Left renal pelvis (tissue), 4 donors: ENCODE results near the gene DMD. TPM values are rescaled to one million over a fixed set of nuclear protein-coding genes. Genes with fewer than 3 reads are reported as not detected.
"Not testable (repeated sequence)": the region's sequence is repeated elsewhere in the genome, so short reads cannot be mapped to it uniquely, and the experiment has no call there.

Experiments used
- DNase-seq, 4 donors: peaks; one replicate each; pipeline ENCODE4 v3.0.0-alpha.2; 2013; ENCODE audit warnings: low read depth in 4 of 4, low spot score in 3 of 4
- polyA plus RNA-seq, 4 donors: library from polyadenylated mRNA; unstranded; fragments of 120-200 nt; gene quantifications; one replicate each; pipeline ENCODE4 v1.2.1, GENCODE V29; 2013; ENCODE audit not compliant: insufficient read length in 4 of 4

Gene DMD
- polyA plus RNA-seq, 4 donors: 17.2 to 31.2 (median 20.1) TPM

DNA sequence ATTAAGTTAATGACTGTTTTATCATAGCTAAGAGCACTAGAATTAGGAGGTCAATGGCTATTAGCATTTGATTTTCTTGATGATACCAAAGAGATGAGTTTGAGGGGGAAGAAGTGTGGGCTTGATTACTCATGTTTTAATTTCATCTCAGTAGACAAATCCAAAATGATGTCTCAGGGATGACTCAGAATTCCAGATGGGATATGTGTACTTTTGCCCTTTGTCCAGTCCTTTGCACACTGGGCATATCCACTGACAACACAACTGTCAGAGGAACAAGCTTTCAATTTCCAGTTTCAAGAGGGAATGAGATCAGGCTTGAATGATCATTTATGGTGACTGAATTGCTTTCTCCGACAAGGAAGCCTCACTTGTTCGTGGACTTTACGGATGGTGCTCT, 1814.2 kb downstream of the DMD start:
- DNase-seq: no peak

DNA sequence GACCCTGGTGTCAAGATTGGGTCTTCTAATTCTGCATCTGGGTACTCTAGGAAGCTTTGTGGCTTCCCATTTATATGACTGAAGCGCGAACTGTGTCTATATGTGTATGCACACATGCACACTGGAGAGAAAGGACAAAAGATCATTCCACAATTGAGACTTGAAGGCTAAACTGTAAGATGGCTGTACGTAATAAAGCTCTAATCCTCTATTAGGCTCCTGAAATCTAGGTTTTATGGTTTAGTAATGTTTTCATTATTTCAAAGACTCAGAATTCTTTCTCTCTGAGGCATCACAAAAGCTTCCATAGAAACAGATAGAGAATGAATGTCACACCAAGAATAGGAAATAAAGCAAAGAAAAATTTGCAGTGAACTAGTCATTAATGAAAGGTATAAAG, 1818.8 kb downstream of the DMD start:
- no peak for DNase-seq

DNA sequence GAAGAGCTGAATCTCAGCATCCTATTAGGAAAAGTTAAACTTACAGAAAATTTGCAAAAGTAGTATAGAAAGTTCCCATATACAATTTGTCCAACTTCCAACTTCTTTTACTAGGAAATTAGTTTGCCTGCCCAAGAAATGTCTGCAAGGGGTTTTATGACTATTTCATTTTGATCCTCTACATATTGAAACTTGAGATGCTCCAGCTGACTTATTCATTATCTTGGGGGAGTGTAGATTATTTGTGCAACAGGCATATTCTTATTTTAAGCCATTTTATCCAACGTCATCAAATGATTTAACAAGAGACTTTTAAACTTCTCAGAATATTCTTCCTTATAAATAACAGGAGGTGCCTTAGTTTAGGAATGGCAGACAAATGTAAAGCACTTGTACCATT, 1822.4 kb downstream of the DMD start:
- DNase-seq: no peak

DNA sequence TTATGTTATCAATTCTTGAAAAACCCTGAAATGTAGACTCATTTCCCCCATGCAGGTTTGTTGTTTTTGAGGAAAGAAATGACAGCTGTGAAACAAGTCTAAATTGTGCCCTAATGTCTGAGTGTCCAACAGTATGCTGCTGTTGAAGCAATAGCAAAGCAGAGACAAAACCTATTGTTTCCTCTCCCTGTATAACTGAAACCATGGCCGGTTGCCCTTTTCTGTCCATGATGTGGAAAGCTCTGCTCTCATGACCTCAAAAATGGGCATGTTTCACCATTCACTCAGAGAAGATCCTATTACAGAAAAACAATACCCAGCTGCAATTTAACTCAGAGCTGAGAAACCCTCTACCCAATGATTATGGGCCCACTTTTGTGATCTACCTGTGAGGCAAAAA, 1826.9 kb downstream of the DMD start:
- no peak for DNase-seq

DNA sequence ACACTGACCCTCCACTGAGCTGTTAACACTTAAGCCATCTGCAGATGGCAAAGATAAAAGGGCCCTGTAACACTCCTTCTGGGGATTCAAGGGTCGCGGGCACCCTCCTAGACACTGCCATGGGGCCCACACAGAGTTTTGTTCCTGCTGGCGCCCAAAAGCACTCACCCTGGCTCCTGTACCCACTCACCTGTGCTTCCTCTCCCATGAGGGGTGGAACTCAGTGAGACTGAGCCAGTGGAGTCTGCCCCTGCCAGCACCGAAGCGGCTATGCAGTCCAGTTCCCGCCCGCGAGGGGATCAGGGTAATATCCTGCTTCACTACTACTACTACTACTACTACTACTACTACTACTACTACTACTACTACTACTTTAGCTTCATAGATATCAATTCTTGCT, 1827.4 kb downstream of the DMD start:
- no peak for DNase-seq

DNA sequence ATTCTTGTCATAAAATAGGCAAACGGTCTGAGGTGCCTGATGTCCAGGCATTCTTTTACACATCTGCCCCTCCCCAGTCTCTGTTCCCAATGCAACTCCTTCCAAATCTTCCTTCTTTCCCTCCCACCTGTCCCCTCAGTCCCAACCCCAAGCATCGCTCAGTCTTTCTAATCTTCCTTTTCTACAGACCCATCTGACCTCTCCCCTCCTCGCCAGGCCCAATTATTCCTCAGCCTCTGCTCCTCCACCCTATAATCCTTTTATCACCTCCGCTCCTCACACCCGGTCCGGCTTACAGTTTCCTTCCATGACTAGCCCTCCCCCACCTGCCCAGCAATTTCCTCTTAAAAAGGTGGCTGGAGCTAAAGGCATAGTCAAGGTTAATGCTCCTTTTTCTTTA, 1832.4 kb downstream of the DMD start:
- DNase-seq: not testable (repeated sequence)

DNA sequence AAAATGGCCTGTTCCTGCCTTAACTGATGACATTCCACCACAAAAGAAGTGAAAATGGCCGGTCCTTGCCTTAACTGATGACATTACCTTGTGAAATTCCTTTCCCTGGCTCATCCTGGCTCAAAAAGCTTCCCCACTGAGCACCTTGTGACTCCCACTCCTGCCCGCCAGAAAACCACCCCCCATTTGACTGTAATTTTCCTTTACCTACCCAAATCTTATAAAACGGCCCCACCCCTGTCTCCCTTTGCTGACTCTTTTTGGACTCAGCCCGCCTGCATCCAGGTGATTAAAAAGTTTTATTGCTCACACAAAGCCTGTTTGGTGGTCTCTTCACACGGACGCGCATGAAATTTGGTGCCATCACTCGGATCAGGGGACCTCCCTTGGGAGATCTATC, 1833.5 kb downstream of the DMD start:
- not testable (repeated sequence) for DNase-seq

DNA sequence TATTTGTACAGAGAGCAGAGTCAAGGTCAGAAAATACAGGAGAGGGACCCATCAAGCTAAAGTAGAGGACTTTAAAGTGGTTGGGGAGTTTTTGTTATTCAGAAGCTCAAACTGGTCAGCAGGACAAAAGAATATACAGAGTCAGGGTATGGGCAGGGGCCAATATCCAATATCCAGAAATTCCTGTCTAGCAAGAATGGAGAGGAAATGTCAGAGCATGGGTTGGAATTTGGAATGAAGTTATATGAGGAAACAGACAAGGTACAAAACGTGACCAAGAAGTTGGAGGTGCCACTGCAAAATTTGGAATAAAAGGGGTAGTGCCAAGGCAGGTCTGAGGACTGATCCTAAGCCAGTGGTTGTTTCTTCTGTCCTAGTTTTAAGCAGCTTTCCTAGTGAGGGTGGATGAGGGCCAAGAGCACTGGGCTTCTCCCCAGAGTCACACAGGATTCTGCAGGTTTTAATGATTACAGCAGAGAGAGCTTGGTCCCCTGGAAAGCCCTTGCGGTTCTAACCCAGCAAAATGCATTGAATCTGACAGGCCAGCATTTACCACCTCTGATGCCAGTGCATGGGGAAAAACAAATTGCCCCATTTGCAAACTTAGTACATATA, 1834.8 kb downstream of the DMD start:
- no peak for DNase-seq

DNA sequence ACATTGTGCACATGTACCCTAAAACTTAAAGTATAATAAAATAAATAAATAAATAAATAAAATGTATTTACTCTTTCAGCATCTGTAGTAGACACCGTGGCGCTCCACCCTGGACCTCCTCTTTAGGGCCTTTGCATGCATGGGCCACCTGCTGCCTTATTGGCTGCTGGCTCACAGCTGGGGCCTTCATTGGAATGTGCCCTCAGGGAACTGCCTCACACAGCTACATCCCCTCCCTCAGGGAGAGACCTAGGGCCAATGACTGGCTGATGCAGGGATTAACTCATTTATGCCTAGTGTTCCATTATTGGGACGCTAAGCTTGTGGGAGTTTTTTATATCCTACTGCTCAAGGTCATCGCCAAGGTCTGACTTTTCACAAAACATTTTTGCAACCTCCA, 1836.6 kb downstream of the DMD start:
- no peak for DNase-seq

DNA sequence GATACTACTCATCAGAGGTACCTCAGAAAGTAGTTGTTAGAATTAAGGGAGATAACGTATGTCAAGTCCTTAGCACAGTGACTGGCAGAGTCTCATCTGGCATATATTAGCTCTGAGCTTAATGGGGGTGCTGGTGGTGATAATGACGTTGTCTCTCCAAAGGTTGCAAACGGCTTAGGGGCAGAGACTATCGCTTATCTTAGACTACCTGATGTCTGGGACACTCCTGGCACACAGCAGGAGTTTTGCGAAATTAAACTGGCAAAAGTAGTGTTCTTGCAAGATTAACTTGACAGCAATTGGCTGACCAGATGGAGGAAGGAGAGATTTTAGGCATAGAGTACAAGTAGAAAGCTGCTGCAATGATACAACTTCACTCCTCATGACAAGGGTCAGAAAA, 1839.4 kb downstream of the DMD start:
- DNase-seq: no peak

DNA sequence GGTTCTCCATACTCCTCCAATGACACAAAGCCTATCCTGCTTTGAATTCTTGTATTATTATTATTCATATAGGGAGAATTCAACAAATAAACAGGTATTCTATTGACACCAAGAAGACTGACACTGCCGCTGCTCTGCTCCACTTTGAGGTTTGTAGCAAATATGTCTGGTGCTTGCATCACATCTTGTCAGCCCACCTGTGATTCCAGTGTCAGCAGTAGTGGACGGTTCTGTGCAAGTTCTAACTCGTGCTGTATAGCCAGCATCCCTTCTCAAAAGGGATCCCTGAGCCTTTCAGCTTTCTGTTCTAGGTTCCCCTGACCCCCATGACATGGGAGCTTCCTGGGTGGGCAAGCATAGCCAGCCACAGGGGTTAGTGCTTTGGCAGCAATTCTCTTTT, 1843.5 kb downstream of the DMD start:
- no peak for DNase-seq

DNA sequence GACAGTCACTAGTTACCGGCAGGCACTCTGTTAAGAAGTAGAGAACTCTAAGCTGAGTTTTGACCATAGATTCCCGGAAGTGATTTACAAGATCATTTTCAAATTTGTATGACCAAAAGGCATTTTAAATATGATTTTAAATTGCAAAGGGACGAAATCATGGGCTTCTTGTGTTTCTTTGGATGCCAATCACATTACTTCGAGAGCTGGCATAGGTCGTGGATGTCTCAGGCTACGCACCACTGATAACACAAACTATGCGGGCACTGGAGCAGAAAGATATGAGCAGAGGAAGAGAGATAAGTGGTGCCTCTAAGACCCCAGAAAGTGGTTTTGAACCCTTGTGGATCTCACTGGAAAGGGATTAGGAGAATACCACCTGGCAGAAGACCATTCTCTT, 1845.3 kb downstream of the DMD start:
- DNase-seq: no peak

DNA sequence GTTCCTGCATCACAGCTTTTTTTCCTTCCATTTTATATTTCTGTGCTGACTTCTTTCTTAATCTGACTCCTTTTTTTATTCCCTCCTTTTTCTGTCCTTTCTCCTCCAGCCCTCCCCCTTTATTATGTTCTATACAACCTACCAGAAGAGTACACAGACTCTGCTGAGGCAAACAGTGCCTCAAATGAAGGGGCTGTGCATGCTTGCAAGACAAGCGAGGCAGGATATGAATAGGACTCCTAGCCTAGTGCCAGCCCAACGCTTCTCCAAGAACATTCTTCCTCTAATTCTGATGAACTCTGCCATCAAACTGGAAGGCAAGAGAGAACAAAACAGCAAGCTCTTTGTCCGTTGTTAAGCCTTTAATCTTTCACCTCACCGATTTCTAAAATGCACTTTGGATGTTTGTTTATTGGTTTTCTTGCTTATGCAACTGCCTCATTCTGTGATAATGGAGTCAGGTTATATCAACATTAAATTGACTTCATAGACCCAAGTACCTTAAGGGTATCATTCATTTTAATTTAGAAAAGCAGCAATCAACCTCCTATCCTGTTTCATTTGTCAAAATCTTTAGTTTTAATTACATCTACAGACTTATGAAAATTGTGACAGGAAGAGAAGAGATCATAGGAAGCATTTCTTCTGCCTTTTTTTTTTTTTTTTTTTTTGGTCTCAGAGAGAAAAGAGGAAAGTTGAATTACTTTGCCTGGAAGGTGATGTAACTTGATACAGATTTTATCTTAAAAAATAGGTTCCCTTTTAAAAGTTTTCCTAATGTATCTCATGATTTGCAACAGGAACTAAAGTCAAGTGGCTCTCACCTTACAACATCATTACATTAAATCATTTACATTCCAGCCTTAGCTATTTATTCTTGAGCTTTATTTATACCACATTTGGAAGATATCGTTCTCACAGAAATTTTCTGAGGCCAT, 1854.8 kb downstream of the DMD start:
- DNase-seq: no peak

DNA sequence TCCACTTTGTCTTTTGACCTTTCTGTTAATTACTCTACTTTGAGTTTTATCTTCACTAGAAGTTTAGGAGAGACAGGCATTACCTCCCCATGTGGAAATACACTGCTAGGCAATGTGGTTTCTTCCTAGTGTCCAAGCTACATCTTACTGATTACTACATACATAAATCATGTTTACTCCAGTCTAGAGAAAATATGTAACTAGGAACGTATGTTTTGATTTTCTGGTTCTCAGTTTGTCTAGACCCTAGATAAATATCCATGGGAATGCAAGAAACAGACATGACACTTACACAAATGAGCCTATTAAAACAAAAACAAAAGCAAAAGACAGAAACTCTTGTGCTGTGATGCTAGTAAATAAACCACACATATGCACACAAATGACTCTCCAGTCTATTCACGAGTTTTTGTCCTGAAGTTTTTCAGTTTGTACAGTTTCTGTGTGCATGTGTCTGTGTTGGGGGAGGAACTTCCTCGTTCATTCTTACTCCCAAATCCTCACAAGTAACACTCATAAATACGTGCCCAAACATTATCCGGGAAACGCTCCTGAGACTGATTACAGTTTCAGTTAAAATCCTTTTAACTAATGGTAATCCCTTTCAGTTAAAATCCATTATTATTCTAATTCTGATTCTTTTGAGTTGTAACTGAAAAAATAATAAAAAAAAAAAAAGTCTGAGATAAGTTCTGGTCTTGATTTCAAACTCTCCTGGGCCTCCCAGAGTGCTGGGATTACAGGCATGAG, 1856.0 kb downstream of the DMD start:
- no peak for DNase-seq

DNA sequence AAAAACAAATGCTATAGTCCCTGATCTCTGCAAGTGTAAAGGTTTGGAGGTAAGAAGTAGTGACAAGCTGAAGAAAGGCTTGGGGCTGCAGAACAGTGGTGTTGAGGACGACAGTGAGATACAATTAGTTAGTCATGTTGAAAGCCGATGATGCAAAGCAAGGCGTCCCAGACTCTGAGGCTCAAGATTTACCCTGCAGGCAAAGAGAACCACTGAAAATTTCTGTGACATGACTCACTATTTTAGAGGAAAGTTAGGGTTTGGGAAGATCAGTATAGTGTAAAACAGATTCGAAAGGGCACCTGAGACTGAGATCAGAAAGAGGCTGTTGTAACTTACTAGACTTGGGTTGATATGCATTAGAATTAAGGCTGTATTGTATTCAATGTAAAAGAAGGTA, 1858.3 kb downstream of the DMD start:
- no peak for DNase-seq

DNA sequence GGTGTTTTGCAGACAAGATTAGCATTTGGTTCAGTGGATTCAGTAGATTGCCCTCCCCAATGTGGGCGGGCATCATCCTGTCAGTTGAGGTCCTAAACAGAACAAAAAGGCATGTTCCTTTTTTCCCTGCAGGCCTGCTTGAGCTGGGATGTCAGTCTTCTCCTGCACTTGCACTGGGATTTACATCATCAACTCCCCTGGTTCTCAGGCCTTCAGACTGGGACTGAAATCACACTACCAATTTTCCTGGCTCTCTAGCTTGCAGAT, 1860.6 kb downstream of the DMD start:
- DNase-seq: no peak

DNA sequence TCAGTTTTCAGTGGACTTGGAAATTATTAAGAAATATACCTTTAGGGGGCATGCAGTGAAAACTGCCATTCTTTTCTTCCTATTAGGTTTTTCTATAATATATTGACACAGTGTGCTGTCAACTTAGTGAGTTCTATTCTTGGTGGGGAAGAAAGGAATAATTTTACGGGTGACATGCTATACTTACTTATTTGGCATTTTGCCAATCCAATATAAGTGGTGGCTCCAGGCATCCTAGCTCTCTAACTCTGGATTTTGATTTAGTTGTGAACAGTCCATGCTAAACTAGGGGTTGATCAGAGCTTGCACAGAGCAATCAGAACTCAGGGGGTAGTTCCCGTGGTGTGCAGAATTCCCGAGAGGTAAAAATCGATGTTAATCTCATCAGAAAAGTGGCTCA, 1861.8 kb downstream of the DMD start:
- no peak for DNase-seq

DNA sequence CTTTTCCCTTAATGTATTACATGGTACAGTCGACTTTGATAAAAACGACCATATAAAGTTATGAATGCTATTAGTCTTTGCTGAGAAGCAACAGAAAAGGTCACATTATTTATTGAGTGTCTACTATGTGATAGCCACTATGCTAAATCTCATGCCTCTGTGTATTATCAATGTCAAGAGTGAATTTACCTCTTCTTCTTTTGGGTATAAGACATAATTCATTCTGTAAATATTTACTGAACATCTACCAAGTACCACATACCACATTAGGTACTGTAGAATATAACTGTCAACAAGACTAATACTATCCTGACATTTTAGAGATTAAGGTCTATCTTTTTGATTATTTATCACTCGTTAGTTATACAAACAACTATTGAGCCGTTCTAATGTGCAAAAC, 1870.8 kb downstream of the DMD start:
- DNase-seq: no peak

DNA sequence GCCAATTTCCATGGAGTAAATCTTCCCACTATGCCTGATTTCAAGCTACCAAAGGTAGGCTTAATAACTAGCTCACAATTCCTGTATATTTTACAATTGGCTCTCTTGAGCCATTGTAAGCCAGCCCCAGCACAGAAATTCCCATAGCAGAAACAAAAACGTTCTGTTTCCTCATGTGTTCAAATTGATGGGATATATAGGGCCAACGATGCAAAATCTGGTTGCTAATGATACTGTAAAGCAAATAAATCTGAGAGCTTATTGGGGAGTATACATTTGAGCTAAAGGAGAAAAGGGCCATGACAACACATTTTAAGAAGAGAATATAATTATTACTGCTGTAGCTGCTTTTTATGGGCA, 1872.4 kb downstream of the DMD start:
- no peak for DNase-seq

DNA sequence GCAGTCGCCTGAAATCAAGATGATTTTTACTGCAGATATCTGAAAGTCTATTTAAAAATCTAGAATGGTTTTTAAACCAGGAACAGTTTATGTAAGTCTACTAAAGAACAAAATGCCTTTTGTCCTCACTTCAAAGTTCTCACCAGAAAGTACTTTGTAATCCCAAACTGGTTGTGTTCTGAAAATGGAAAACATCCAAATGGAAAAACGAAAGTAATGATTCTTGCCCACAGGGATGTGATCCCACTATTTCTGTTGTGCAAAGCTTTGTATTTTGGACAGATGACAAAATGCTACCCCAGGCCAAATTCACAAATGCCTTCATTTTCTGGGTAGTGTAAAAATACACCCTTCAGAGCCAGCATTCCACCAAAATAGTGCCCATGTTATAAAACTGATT, 1874.0 kb downstream of the DMD start:
- DNase-seq: no peak

DNA sequence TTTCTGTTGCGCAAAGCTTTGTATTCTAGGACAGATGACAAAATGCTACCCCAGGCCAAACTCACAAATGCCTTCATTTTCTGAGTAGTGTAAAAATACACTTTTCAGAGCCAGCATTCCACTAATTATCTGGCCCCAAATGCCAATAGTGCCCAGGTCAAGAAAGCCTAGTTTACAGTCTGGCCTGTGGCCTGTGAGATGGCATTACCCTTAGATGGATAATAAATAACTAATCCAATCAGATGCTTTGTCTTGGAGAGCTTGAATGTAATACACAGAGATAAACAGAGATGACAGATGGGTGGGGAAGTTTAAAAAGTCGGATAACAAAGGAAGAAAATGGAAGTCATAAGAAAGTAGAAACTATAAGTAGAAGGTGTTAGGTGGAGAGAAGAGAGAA, 1874.9 kb downstream of the DMD start:
- no peak for DNase-seq

DNA sequence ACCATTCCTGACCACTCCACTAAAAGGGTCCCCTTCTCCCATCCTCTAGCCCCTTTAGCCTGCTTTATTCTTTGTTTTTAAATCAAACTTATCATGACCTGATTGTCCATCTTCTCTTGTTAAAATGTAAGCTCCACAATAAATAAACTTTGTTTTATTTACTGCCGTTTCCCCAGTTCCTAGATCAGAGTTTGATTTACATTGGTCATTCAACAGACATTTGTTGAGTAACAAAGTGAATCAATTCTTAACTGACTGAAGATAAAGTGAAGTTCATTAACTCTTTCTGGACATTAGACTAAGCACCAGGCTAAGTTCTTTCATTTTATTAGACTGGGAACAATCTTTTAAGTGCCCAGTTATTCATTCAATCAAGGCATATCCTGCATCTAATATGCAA, 1876.4 kb downstream of the DMD start:
- DNase-seq: no peak
